Mesendoderm (in vitro differentiated cells): ENCODE results near the gene SETD6.

Experiments used
- DNase-seq: peaks from one replicate; pipeline ENCODE4 v3.0.0; 2013
- H2AK5ac ChIP-seq: 2 replicates; pipeline ENCODE4 v1.6.1; 2013; ENCODE audit warnings: low read length, inconsistent platforms
- H2BK120ac ChIP-seq: 2 replicates; pipeline ENCODE4 v1.6.1; 2013; ENCODE audit warnings: low read depth, mild to moderate bottlenecking, low read length, moderate library complexity, mixed read lengths
- H2BK15ac ChIP-seq: replicated peaks from 2 replicates; pipeline ENCODE4 v1.6.1; 2013; ENCODE audit warnings: low read depth, mild to moderate bottlenecking, moderate library complexity
- H2BK5ac ChIP-seq: 2 replicates; pipeline ENCODE4 v1.6.1; 2013; ENCODE audit warnings: low read length, inconsistent platforms
- H3K18ac ChIP-seq: 2 replicates; pipeline ENCODE4 v1.6.1; 2013; ENCODE audit warnings: mild to moderate bottlenecking, low read length, mixed read lengths
- H3K23ac ChIP-seq: one replicate; pipeline ENCODE4 v1.6.1; 2013; ENCODE audit warnings: low read length
- H3K27ac ChIP-seq: 2 replicates; pipeline ENCODE4 v1.5.1; 2013; ENCODE audit warnings: low read depth, mild to moderate bottlenecking, inconsistent platforms, low read length, moderate library complexity
- H3K27me3 ChIP-seq: 2 replicates; pipeline ENCODE4 v1.6.1; 2013; ENCODE audit warnings: low read length, control low read depth, mild to moderate bottlenecking, inconsistent platforms; ENCODE audit not compliant: insufficient read depth, poor library complexity
- H3K36me3 ChIP-seq: 2 replicates; pipeline ENCODE4 v1.6.1; 2013; ENCODE audit warnings: low read length, inconsistent platforms; ENCODE audit not compliant: control insufficient read depth, insufficient read depth
- H3K4ac ChIP-seq: one replicate; pipeline ENCODE4 v1.6.1; 2013; ENCODE audit warnings: low read depth, mild to moderate bottlenecking, low read length, moderate library complexity
- H3K4me1 ChIP-seq: 2 replicates; pipeline ENCODE4 v1.6.1; 2013; ENCODE audit warnings: low read depth, low read length, inconsistent platforms; ENCODE audit not compliant: control insufficient read depth
- H3K4me2 ChIP-seq: 2 replicates; pipeline ENCODE4 v1.6.1; 2013; ENCODE audit warnings: low read length
- H3K4me3 ChIP-seq: 2 replicates; pipeline ENCODE4 v1.5.1; 2013; ENCODE audit warnings: mild to moderate bottlenecking, low read length
- H3K56ac ChIP-seq: one replicate; pipeline ENCODE4 v1.6.1; 2013; ENCODE audit warnings: low read length
- H3K79me1 ChIP-seq: 2 replicates; pipeline ENCODE4 v1.6.1; 2013; ENCODE audit warnings: low read length, inconsistent platforms
- H3K79me2 ChIP-seq: 2 replicates; pipeline ENCODE4 v1.6.1; 2013; ENCODE audit warnings: mild to moderate bottlenecking, low read length; ENCODE audit not compliant: control insufficient read depth, insufficient read depth
- H3K9ac ChIP-seq: 2 replicates; pipeline ENCODE4 v1.6.1; 2013; ENCODE audit warnings: low read length, inconsistent platforms
- H4K5ac ChIP-seq: one replicate; pipeline ENCODE4 v1.6.1; 2013; ENCODE audit warnings: low read length
- H4K8ac ChIP-seq: one replicate; pipeline ENCODE4 v1.6.1; 2013; ENCODE audit warnings: low read depth, mild to moderate bottlenecking, control low read depth, low read length, moderate library complexity
- WGBS: extraction: QIAGEN DNeasy Blood & Tissue Kit; methylation state at CpG from one replicate; pipeline ENCODE4 v1.1.7; 2013; ENCODE audit warnings: low lambda C conversion rate, missing lambda C conversion rate; ENCODE audit not compliant: insufficient coverage; ENCODE audit errors: extremely low coverage; 5-methylcytosine and 5-hydroxymethylcytosine counted together

SETD6 gene

DNA sequence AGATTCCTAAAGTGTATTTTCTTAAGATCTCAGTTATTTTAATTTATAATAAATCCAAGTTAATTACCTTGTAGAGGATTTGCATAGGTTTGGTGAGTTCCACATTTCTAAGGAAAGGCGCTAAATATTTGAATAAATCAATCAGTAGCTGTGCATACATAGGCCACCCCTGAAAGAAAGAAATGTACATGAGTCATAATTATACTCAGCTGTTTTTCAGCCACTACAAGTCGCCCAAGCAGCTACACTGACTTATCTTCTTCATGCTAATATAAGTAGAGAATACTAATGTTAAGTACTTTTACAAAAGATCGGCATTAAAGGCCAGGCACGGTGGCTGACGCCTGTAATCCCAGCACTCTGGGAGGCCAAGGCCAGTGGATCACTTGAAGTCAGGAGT lies 14.9 kb downstream of the SETD6 start:
- Histone ChIP-seq H3K4me3 (no peak overlapping the region), H3K23ac (no peak overlapping the region), H3K18ac (no peak overlapping the region), H3K27ac (no peak overlapping the region), H3K79me2 (no peaks in the 10 kb centered on the region), H2BK15ac (no peak overlapping the region), H3K27me3 (no peaks in the 10 kb centered on the region), H3K4ac (no peak overlapping the region), H4K5ac (no peak overlapping the region), H4K8ac (no peak overlapping the region), H3K56ac (no peak overlapping the region), H2AK5ac (no peak overlapping the region), H3K4me1 (no peaks in the 10 kb centered on the region), H3K79me1 (peaks cover 1% of the 10 kb centered on the region), H2BK5ac (no peak overlapping the region), H3K9ac (no peak overlapping the region), H3K36me3 (peaks cover 18% of the 10 kb centered on the region), H2BK120ac (no peak overlapping the region), H3K4me2 (no peak overlapping the region)
- WGBS, result no CpG with 5 or more reads among the region's 5 CpGs
- no peak for DNase-seq

DNA sequence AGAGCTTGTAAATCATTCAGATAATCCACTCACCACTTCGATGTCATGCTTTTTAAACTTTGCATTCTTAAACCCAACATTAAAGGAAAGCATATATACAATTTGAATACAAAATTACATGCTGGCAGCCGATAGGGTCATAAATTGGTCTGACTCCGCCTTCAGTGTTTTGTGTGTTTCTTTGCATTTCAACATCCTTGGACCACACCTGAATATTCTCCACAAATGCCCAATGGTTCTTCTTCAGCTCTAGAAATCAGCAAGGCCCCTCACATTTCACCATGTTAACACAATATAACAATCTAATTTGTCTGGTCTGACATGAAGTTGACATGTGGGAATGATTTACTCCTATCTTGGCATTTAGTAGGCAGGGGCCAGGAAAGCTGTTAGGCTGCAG lies 17.1 kb downstream of the SETD6 start:
- no peak for DNase-seq
- peaks cover 24% of the 10 kb centered on the region for H3K36me3 ChIP-seq
- H3K27me3 ChIP-seq, result no peaks in the 10 kb centered on the region
- H2BK15ac ChIP-seq, result no peak overlapping the region
- H3K23ac ChIP-seq, result no peak overlapping the region
- H3K4me1 ChIP-seq, result no peaks in the 10 kb centered on the region
- H3K18ac ChIP-seq, result no peak overlapping the region
- H2AK5ac ChIP-seq, result no peak overlapping the region
- no peak overlapping the region for H3K4me2 ChIP-seq
- no peak overlapping the region for H3K4me3 ChIP-seq
- H2BK5ac ChIP-seq, result no peak overlapping the region
- H3K4ac ChIP-seq, result no peak overlapping the region
- H2BK120ac ChIP-seq, result no peak overlapping the region
- WGBS, result no CpG with 5 or more reads among the region's 3 CpGs
- H4K8ac ChIP-seq, result no peak overlapping the region
- H3K9ac ChIP-seq, result no peak overlapping the region
- no peak overlapping the region for H3K27ac ChIP-seq
- no peak overlapping the region for H4K5ac ChIP-seq
- no peaks in the 10 kb centered on the region for H3K79me2 ChIP-seq
- H3K79me1 ChIP-seq, result peaks cover 1% of the 10 kb centered on the region
- H3K56ac ChIP-seq, result no peak overlapping the region

DNA sequence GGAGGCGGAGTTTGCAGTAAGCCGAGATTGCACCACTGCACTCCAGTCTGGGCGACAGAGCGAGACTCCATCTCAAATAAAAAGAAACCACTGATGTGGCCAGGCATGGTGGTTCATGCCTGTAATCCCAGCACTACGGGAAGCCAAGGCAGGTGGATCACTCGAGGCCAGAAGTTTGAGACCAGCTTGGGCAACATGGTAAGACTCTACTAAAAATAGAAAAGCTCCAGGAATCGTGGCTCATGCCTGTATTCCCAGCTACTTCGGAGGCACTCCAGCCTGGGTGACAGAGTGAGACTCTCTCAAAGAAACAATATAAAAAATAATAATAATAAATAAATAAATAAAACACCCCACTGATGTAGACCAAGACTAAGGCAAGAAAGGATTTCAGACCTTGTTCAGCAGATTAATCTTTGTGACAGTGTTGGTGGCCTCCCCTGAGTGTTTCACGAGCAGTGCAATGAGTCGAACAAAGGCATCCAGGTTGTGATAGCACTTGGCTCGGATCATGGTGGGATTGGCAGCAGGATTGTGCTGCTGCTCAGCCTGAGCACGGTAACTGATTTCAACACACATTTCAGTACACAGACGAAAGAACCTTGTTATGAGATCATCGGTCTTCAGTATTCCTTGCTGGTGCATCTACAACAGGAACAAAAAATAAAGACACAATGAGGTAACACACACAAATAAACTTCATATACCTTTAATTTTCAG lies 18.6 kb downstream of the SETD6 start:
- H2BK5ac ChIP-seq, result no peak overlapping the region
- peaks cover 28% of the 10 kb centered on the region for H3K36me3 ChIP-seq
- no peak overlapping the region for H3K4me3 ChIP-seq
- H3K79me1 ChIP-seq, result peaks cover 1% of the 10 kb centered on the region
- no peak overlapping the region for H2BK15ac ChIP-seq
- no peak overlapping the region for H2BK120ac ChIP-seq
- no peak overlapping the region for H2AK5ac ChIP-seq
- no peak overlapping the region for H4K5ac ChIP-seq
- DNase-seq, result no peak
- H3K4ac ChIP-seq, result no peak overlapping the region
- no peak overlapping the region for H3K4me2 ChIP-seq
- no peak overlapping the region for H3K9ac ChIP-seq
- no peak overlapping the region for H3K27ac ChIP-seq
- WGBS, result no CpG with 5 or more reads among the region's 14 CpGs
- H3K27me3 ChIP-seq, result no peaks in the 10 kb centered on the region
- H3K4me1 ChIP-seq, result no peaks in the 10 kb centered on the region
- H4K8ac ChIP-seq, result no peak overlapping the region
- H3K56ac ChIP-seq, result no peak overlapping the region
- H3K18ac ChIP-seq, result no peak overlapping the region
- H3K79me2 ChIP-seq, result no peaks in the 10 kb centered on the region
- no peak overlapping the region for H3K23ac ChIP-seq

DNA sequence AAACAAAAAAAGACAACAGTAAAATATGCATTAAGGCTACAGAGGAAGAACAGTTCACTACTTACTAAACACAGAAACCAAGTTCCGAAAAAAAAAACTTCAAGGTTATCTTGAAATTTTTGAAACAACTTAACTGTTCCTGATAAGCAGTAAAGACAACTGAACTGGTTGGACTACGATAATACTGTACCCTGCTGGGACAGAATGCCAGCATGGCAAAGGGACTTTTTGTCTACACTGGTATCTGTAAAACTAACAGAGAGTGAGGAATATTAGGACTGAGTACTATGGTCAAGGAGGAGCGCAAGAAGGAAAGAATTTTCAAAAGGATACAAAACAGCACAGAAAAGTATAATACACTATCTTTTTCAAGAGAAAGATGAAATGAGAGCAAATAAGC lies 19.8 kb downstream of the SETD6 start:
- H2BK5ac ChIP-seq, result no peak overlapping the region
- H3K9ac ChIP-seq, result no peak overlapping the region
- H3K56ac ChIP-seq, result no peak overlapping the region
- no peak overlapping the region for H4K8ac ChIP-seq
- no peak overlapping the region for H2AK5ac ChIP-seq
- no peak overlapping the region for H2BK120ac ChIP-seq
- no CpG with 5 or more reads among the region's 3 CpGs for WGBS
- H3K18ac ChIP-seq, result no peak overlapping the region
- H3K79me1 ChIP-seq, result peaks cover 1% of the 10 kb centered on the region
- H3K36me3 ChIP-seq, result peaks cover 28% of the 10 kb centered on the region
- H3K4me3 ChIP-seq, result no peak overlapping the region
- no peak overlapping the region for H3K27ac ChIP-seq
- H3K4ac ChIP-seq, result no peak overlapping the region
- H4K5ac ChIP-seq, result no peak overlapping the region
- H3K79me2 ChIP-seq, result no peaks in the 10 kb centered on the region
- no peak for DNase-seq
- H3K4me1 ChIP-seq, result no peaks in the 10 kb centered on the region
- H3K27me3 ChIP-seq, result no peaks in the 10 kb centered on the region
- H2BK15ac ChIP-seq, result no peak overlapping the region
- no peak overlapping the region for H3K4me2 ChIP-seq
- no peak overlapping the region for H3K23ac ChIP-seq

DNA sequence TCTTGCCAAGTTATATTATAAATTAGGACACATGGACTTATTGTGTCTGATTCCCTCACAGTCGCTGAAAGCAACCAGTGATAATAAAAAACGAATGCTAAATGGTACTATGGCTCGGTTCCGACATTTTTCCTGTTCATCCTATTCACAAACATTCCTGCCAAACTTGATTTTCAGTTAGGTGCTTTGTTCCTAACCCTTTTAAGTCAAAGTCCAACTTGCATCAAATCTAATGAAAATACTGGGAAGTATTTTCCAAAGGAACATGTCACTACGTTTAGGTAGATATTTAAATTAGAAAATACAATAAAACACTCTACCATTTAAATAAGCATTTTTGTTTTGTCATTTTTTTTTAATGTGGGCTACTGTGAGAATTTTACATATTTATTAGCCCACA lies 21.0 kb downstream of the SETD6 start:
- Histone ChIP-seq H4K5ac (no peak overlapping the region), H3K27me3 (no peaks in the 10 kb centered on the region), H4K8ac (no peak overlapping the region), H3K23ac (no peak overlapping the region), H2BK5ac (no peak overlapping the region), H2AK5ac (no peak overlapping the region), H3K4me2 (no peak overlapping the region), H2BK120ac (no peak overlapping the region), H3K4me1 (no peaks in the 10 kb centered on the region), H3K9ac (no peak overlapping the region), H3K4ac (no peak overlapping the region), H3K4me3 (no peak overlapping the region), H3K36me3 (peaks cover 28% of the 10 kb centered on the region), H3K79me1 (peaks cover 1% of the 10 kb centered on the region), H2BK15ac (no peak overlapping the region), H3K79me2 (no peaks in the 10 kb centered on the region), H3K27ac (no peak overlapping the region), H3K56ac (no peak overlapping the region), H3K18ac (no peak overlapping the region)
- no peak for DNase-seq
- no CpG with 5 or more reads among the region's 5 CpGs for WGBS
